A673 (cell line): ENCODE results near the gene ADGRL3. TPM values are rescaled to one million over a fixed set of nuclear protein-coding genes. Genes with fewer than 3 reads are reported as not detected.
"Not testable (repeated sequence)": the region's sequence is repeated elsewhere in the genome, so short reads cannot be mapped to it uniquely, and the experiment has no call there.

Experiments
- BruUV-seq: library from RNA; stranded (reverse); fragments of 400-500 nt; replicated peaks from 2 replicates; lab custom pipeline; 2021; lab: Mats Ljungman, UMichigan
- CTCF ChIA-PET: fragments of 300-600 bp; sonication (Branson Sonifier 250); formaldehyde crosslinking; loops from one replicate; lab custom pipeline; 2022; ENCODE audit warnings: antibody characterized with exemption; lab: Charles Lee
- POLR2A ChIA-PET: fragments of 300-600 bp; sonication (Branson Sonifier 250); formaldehyde crosslinking; loops from one replicate; lab custom pipeline; 2022; ENCODE audit warnings: antibody characterized with exemption; ENCODE audit not compliant: low non-redundant PET; lab: Charles Lee
- DNase-seq: peaks from one replicate; pipeline ENCODE4 v3.0.0-alpha.2; 2015; ENCODE audit warnings: low spot score
- H3K27ac ChIP-seq: fragments of 200-600 bp; sonication (generic); 2 replicates; pipeline ENCODE4 v1.5.1; 2016; ENCODE audit warnings: mixed run types, low read depth, mild to moderate bottlenecking, mixed read lengths, antibody characterized with exemption, low read length; ENCODE audit not compliant: poor library complexity, severe bottlenecking
- H3K27me3 ChIP-seq: fragments of 200-600 bp; sonication (generic); replicated peaks from 2 replicates; pipeline ENCODE4 v1.6.1; 2017; ENCODE audit warnings: mixed run types, low read depth, mild to moderate bottlenecking, mixed read lengths, antibody characterized with exemption, low read length; ENCODE audit not compliant: insufficient read depth, poor library complexity
- H3K36me3 ChIP-seq: fragments of 200-600 bp; sonication (generic); 2 replicates; pipeline ENCODE4 v1.6.1; 2016; ENCODE audit warnings: mixed run types, mild to moderate bottlenecking, mixed read lengths, antibody characterized with exemption, low read length; ENCODE audit not compliant: insufficient read depth, poor library complexity, severe bottlenecking
- H3K4me1 ChIP-seq: fragments of 200-600 bp; sonication (generic); 2 replicates; pipeline ENCODE4 v1.6.1; 2017; ENCODE audit warnings: mixed run types, mild to moderate bottlenecking, mixed read lengths, antibody characterized with exemption, low read length; ENCODE audit not compliant: insufficient read depth, poor library complexity, severe bottlenecking
- H3K4me3 ChIP-seq: fragments of 200-600 bp; sonication (generic); 2 replicates; pipeline ENCODE4 v1.5.1; 2016; ENCODE audit warnings: low read depth, mixed run types, mild to moderate bottlenecking, mixed read lengths, low read length; ENCODE audit not compliant: poor library complexity, severe bottlenecking
- H3K9me3 ChIP-seq: fragments of 200-600 bp; sonication (generic); 2 replicates; pipeline ENCODE4 v1.6.1; 2016; ENCODE audit warnings: mixed run types, low read depth, mild to moderate bottlenecking, mixed read lengths, antibody characterized with exemption, low read length; ENCODE audit not compliant: poor library complexity, severe bottlenecking
- EZH2 ChIP-seq: fragments of 200-600 bp; sonication (generic); IDR thresholded peaks from 2 replicates; pipeline ENCODE4 v1.6.1; 2017; ENCODE audit warnings: borderline replicate concordance, low read depth, mild to moderate bottlenecking, mixed read lengths, antibody characterized with exemption, low read length; ENCODE audit not compliant: poor library complexity, severe bottlenecking
- intact Hi-C: fragments of 100-400 bp; cut with micrococcal nuclease; formaldehyde crosslinking; loops from one replicate; pipeline ENCODE4 v1.10.0; 2022; ENCODE audit not compliant: unreplicated experiment
- total RNA-seq: library from RNA; stranded (reverse); gene quantifications from 2 replicates; pipeline ENCODE4 v1.2.3, GENCODE V29; 2021
- TF ChIP-seq, protein P1 (sequence below): fragments of 300-800, 200-600 bp; sonication (generic); conservative IDR thresholded peaks from 2 replicates; pipeline ENCODE4 v1.5.1; 2017; ENCODE audit warnings: low read depth, mild to moderate bottlenecking, antibody characterized with exemption, low read length, moderate library complexity, mixed read lengths

Gene ADGRL3
- total RNA-seq, 1 experiment from 2014 or later = not detected

- DNase-seq = no peak
These were observed 438.5 kb downstream of the ADGRL3 start for GRCh38 chr4:61638591-61638990.

DNA sequence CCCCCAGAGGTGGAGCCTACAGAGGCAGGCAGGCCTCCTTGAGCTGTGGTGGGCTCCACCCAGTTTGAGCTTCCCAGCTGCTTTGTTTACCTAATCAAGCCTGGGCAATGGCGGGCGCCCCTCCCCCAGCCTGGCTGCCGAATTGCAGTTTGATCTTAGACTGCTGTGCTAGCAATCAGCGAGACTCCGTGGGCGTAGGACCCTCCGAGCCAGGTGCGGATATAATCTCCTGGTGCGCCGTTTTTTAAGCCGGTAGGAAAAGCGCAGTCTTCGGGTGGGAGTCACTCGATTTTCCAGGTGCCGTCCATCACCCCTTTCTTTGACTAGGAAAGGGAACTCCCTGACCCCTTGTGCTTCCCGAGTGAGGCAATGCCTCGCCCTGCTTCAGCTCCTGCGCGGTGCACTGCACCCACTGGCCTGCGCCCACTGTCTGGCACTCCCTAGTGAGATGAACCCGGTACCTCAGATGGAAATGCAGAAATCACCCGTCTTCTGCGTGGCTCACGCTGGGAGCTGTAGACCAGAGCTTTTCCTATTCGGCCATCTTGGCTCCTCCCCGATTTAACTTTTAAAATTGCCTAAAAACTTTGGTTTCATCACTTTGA, 446.7 kb downstream of the ADGRL3 start:
- H3K27me3 ChIP-seq, H3K4me1 ChIP-seq, H3K36me3 ChIP-seq, H3K4me3 ChIP-seq, CTCF ChIA-PET, H3K9me3 ChIP-seq, POLR2A ChIA-PET, BruUV-seq, intact Hi-C loops, DNase-seq, H3K27ac ChIP-seq: not testable (repeated sequence)

More at GRCh38 chr4:61638591-61638990, 438.5 kb downstream of the ADGRL3 start:
- no TSS peak for BruUV-seq
- Histone ChIP-seq H3K4me3 (no peak overlapping the region), H3K27ac (no peak overlapping the region), H3K9me3 (no peaks in the 10 kb centered on the region), H3K4me1 (no peaks in the 10 kb centered on the region), H3K27me3 (no peaks in the 10 kb centered on the region), H3K36me3 (no peaks in the 10 kb centered on the region)
- TF ChIP-seq, protein P1, sequence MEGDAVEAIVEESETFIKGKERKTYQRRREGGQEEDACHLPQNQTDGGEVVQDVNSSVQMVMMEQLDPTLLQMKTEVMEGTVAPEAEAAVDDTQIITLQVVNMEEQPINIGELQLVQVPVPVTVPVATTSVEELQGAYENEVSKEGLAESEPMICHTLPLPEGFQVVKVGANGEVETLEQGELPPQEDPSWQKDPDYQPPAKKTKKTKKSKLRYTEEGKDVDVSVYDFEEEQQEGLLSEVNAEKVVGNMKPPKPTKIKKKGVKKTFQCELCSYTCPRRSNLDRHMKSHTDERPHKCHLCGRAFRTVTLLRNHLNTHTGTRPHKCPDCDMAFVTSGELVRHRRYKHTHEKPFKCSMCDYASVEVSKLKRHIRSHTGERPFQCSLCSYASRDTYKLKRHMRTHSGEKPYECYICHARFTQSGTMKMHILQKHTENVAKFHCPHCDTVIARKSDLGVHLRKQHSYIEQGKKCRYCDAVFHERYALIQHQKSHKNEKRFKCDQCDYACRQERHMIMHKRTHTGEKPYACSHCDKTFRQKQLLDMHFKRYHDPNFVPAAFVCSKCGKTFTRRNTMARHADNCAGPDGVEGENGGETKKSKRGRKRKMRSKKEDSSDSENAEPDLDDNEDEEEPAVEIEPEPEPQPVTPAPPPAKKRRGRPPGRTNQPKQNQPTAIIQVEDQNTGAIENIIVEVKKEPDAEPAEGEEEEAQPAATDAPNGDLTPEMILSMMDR = no peak
- TF ChIP-seq EZH2 = no peak
- intact Hi-C loops = no loop called here
- POLR2A ChIA-PET = no interaction called here
- CTCF ChIA-PET = no interaction called here

GRCh38 chr4:61648264-61648663, 448.1 kb downstream of the ADGRL3 start:
- TF ChIP-seq, protein P1 = no peak
- no peak for TF ChIP-seq EZH2
- POLR2A ChIA-PET = no interaction called here
- H3K4me1 ChIP-seq = no peaks in the 10 kb centered on the region
- DNase-seq = no peak
- H3K27me3 ChIP-seq = no peaks in the 10 kb centered on the region
- CTCF ChIA-PET = no interaction called here
- no peaks in the 10 kb centered on the region for H3K36me3 ChIP-seq
- no peak overlapping the region for H3K27ac ChIP-seq
- H3K9me3 ChIP-seq = no peaks in the 10 kb centered on the region
- intact Hi-C loops = no loop called here
- no TSS peak for BruUV-seq
- no peak overlapping the region for H3K4me3 ChIP-seq

DNA sequence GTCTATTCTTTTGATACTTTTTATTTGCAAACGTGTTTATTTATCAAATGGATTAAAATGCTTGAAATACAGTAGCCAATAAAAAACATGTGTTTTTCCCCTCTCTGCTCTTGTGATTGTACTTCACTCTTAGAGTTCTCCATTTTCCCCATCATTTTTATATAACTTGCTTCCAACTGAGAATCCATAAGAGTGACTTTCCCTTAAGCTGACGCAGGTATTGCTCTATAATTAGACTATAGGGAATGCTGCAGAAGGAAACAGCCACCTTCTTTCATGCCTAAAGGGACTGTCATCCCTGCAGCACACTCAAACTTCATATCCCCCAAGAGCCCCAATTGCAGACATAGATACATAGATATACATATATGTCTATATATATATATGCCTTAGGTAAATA, 456.9 kb downstream of the ADGRL3 start:
- no peak for DNase-seq
- BruUV-seq = no TSS peak
- ChIA-PET POLR2A (no interaction called here), CTCF (no interaction called here)
- intact Hi-C loops = no loop called here
- Histone ChIP-seq H3K9me3 (no peaks in the 10 kb centered on the region), H3K36me3 (no peaks in the 10 kb centered on the region), H3K4me3 (no peak overlapping the region), H3K4me1 (no peaks in the 10 kb centered on the region), H3K27ac (no peak overlapping the region), H3K27me3 (no peaks in the 10 kb centered on the region)
- TF ChIP-seq, protein P1 = no peak
- no peak for TF ChIP-seq EZH2
